Nephron (organoid): Measurements from ENCODE around the gene ARHGEF33.

Source experiments
- H3K27ac Mint-ChIP-seq, 3 experiments: 2 replicates each; pipeline ENCODE4 v1.8.0; 2020; ENCODE audit warnings: mixed read lengths in 3 of 3, mild to moderate bottlenecking in 2 of 3, moderate library complexity in 1 of 3
- H3K27me3 Mint-ChIP-seq: 2 replicates; pipeline ENCODE4 v1.8.0; 2021; ENCODE audit warnings: low read depth, mild to moderate bottlenecking, moderate library complexity, mixed read lengths
- H3K36me3 Mint-ChIP-seq: 2 replicates; pipeline ENCODE4 v1.8.0; 2020; ENCODE audit warnings: low read depth, mixed read lengths
- H3K4me1 Mint-ChIP-seq: 2 replicates; pipeline ENCODE4 v1.8.0; 2020; ENCODE audit warnings: mixed read lengths
- H3K4me3 Mint-ChIP-seq, 3 experiments: 2 replicates each; pipeline ENCODE4 v1.8.0; 2020; ENCODE audit warnings: mild to moderate bottlenecking in 3 of 3, mixed read lengths in 3 of 3, moderate library complexity in 2 of 3
- H3K9me3 Mint-ChIP-seq: 2 replicates; pipeline ENCODE4 v1.8.0; 2020; ENCODE audit warnings: mixed read lengths
- TF ChIP-seq, protein P1 (sequence below), 3 experiments: fragments of 200-600 bp; sonication (generic); IDR thresholded peaks; one replicate each; pipeline ENCODE4 v1.5.0; 2021; ENCODE audit warnings: antibody characterized with exemption in 3 of 3; ENCODE audit not compliant: unreplicated experiment in 3 of 3

ARHGEF33 gene

GRCh38 chr2:38981670-38982357, 92.1 kb downstream of the ARHGEF33 start:
- Mint-ChIP-seq H3K27ac (no peak overlapping the region), H3K27me3 (no peaks in the 10 kb centered on the region), H3K4me3 (no peak overlapping the region), H3K4me1 (peaks cover 14% of the 10 kb centered on the region), H3K36me3 (peaks cover 24% of the 10 kb centered on the region), H3K9me3 (no peaks in the 10 kb centered on the region)
- TF ChIP-seq, protein P1, sequence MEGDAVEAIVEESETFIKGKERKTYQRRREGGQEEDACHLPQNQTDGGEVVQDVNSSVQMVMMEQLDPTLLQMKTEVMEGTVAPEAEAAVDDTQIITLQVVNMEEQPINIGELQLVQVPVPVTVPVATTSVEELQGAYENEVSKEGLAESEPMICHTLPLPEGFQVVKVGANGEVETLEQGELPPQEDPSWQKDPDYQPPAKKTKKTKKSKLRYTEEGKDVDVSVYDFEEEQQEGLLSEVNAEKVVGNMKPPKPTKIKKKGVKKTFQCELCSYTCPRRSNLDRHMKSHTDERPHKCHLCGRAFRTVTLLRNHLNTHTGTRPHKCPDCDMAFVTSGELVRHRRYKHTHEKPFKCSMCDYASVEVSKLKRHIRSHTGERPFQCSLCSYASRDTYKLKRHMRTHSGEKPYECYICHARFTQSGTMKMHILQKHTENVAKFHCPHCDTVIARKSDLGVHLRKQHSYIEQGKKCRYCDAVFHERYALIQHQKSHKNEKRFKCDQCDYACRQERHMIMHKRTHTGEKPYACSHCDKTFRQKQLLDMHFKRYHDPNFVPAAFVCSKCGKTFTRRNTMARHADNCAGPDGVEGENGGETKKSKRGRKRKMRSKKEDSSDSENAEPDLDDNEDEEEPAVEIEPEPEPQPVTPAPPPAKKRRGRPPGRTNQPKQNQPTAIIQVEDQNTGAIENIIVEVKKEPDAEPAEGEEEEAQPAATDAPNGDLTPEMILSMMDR (IDR thresholded peaks at IDR 0.05; ENCODE audit: unreplicated experiment in 3 of 3): no peak

DNA sequence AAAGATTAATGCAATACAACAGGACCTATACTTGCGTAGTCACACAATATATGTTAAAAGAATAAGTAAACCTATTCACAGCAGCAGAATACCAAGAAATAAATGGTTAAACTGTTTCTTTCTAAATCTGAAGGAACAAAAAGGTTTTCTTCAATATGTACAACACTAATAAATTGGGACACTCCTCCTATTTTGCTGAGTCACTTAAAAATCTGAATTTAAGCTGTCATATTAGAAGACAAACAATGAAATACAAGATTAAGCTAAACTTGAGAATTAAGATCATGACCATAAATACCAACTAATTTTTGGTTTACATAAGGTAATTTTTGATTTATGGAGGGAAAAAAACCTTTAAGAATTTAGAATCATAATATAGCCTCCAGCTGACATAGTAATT, 92.8 kb downstream of the ARHGEF33 start:
- Mint-ChIP-seq H3K4me1 (peaks cover 14% of the 10 kb centered on the region), H3K4me3 (no peak overlapping the region), H3K27ac (no peak overlapping the region), H3K27me3 (no peaks in the 10 kb centered on the region), H3K36me3 (peaks cover 28% of the 10 kb centered on the region), H3K9me3 (no peaks in the 10 kb centered on the region)
- TF ChIP-seq, protein P1 (IDR thresholded peaks at IDR 0.05; ENCODE audit: unreplicated experiment in 3 of 3): no peak

DNA sequence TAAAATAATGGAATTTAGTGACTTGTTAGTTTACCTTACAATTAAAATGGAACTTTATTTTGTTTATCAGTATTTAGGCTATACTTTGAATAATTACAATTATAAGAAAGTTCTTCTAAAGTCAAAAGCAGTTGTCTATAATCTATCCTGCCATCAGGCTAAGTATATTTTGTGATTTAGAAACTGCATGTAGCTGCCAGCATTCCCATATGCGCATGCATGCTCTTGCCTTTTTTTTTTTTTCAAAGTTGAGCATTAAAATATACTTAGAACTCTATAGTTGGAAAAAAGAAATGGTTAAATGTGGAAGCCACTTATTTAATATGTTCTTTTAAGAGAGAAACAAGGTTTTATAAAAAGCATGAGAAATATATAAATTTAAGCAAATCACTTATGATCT, 99.0 kb downstream of the ARHGEF33 start:
- Mint-ChIP-seq H3K4me3 (no peak overlapping the region), H3K9me3 (no peaks in the 10 kb centered on the region), H3K4me1 (peaks cover 12% of the 10 kb centered on the region), H3K27me3 (no peaks in the 10 kb centered on the region), H3K36me3 (peaks cover 46% of the 10 kb centered on the region), H3K27ac (no peak overlapping the region)
- TF ChIP-seq, protein P1 (IDR thresholded peaks at IDR 0.05; ENCODE audit: unreplicated experiment in 3 of 3): no peak

DNA sequence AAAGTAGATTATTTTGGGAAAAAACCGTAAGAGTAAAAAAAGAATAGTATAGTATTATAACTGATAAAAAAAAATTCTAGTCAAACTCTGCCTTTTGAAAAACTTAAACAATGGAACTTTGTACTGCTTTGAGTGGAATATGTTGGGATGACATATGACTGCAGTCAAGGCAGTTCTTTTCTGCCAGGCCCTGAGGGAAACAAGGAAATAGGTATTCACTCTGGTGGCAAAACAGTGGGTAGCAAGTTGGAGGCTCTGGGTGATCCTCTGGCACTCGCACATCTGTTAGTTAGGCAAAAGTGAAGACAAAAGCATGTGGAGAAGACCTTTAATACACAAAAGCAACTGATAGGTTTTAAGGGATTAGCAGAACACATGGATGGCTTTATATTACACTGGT, 102.2 kb downstream of the ARHGEF33 start:
- peak overlapping the region in 1 of 3 experiments; percentile 42 for H3K27ac Mint-ChIP-seq
- peaks cover 38% of the 10 kb centered on the region for H3K36me3 Mint-ChIP-seq
- H3K9me3 Mint-ChIP-seq: no peaks in the 10 kb centered on the region
- TF ChIP-seq, protein P1 (IDR thresholded peaks at IDR 0.05; ENCODE audit: unreplicated experiment in 3 of 3): no peak
- H3K4me1 Mint-ChIP-seq: peaks cover 12% of the 10 kb centered on the region
- no peaks in the 10 kb centered on the region for H3K27me3 Mint-ChIP-seq
- H3K4me3 Mint-ChIP-seq: no peak overlapping the region

DNA sequence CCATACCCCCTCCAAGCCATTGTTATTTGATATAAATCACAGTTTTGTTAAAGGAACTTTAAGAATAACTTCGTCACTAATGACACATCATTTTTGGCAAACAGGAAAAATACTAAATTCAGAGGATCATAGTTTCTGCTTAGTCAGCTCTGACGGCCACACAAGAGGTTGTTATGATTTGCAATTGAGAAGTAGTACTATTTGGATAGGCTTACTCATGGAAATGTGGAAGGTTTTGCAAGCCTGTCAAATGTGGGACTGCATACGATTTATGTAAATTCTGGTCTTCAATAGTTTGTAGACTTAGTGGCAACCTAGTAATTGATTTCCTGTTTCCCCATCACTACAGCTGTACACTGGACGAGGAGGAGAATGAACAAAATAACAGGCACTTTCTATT, 108.1 kb downstream of the ARHGEF33 start:
- H3K27ac Mint-ChIP-seq: peak overlapping the region; percentile 66 to 86 (median 81)

More for the DNA sequence above, 108.1 kb downstream of the ARHGEF33 start:
- Mint-ChIP-seq H3K9me3 (no peaks in the 10 kb centered on the region), H3K27me3 (no peaks in the 10 kb centered on the region), H3K4me1 (peaks cover 4% of the 10 kb centered on the region), H3K4me3 (no peak overlapping the region), H3K36me3 (peaks cover 54% of the 10 kb centered on the region)
- TF ChIP-seq, protein P1 (IDR thresholded peaks at IDR 0.05; ENCODE audit: unreplicated experiment in 3 of 3): no peak
